Inferior parietal cortex (tissue), 1 donor: ENCODE results near the gene RPL39.
"Not testable (repeated sequence)": the region's sequence is repeated elsewhere in the genome, so short reads cannot be mapped to it uniquely, and the experiment has no call there.

Experiments used
- DNase-seq: peaks from one replicate; pipeline ENCODE4 v3.0.0-alpha.2; 2016; ENCODE audit errors: extremely low spot score

Gene RPL39

GRCh38 chrX:119791437-119792231 lies at the start of gene RPL39:
RPL39 (minus strand) TSS chrX:119791630; CDS start chrX:119791576, 54 bp downstream.
- peak; percentile 85 for DNase-seq

GRCh38 chrX:119833905-119834304 lies 42.5 kb upstream of the RPL39 start:
- DNase-seq = no peak

- no peak for DNase-seq
Measured at GRCh38 chrX:119828446-119828845, 37.0 kb upstream of the RPL39 start.

GRCh38 chrX:119826399-119826959 lies 35.0 kb upstream of the RPL39 start:
- DNase-seq = no peak

- not testable (repeated sequence) for DNase-seq
Measured at GRCh38 chrX:119824221-119824620, 32.8 kb upstream of the RPL39 start.

GRCh38 chrX:119821703-119822102 lies 30.3 kb upstream of the RPL39 start:
- DNase-seq = not testable (repeated sequence)

- DNase-seq = no peak
Measured at GRCh38 chrX:119817130-119817690, 25.8 kb upstream of the RPL39 start.

- no peak for DNase-seq
Measured at GRCh38 chrX:119816300-119816699, 24.9 kb upstream of the RPL39 start.

- peak; percentile 4 for DNase-seq
Measured at GRCh38 chrX:119809185-119809666, 17.8 kb upstream of the RPL39 start.

- not testable (repeated sequence) for DNase-seq
Measured at GRCh38 chrX:119808461-119808860, 17.0 kb upstream of the RPL39 start.

GRCh38 chrX:119802546-119802945 lies 11.1 kb upstream of the RPL39 start:
- DNase-seq = no peak

GRCh38 chrX:119801253-119802221 lies 10.1 kb upstream of the RPL39 start:
- no peak for DNase-seq

- DNase-seq = peak; percentile 6
Measured at GRCh38 chrX:119790977-119791436, 423 bp downstream of the RPL39 start.

GRCh38 chrX:119784747-119785446 lies 6.5 kb downstream of the RPL39 start:
- no peak for DNase-seq

- no peak for DNase-seq
Measured at GRCh38 chrX:119783026-119783425, 8.4 kb downstream of the RPL39 start.

GRCh38 chrX:119778829-119779228 lies 12.6 kb downstream of the RPL39 start:
- no peak for DNase-seq

- no peak for DNase-seq
Measured at GRCh38 chrX:119775517-119776238, 15.8 kb downstream of the RPL39 start.

- not testable (repeated sequence) for DNase-seq
Measured at GRCh38 chrX:119769388-119769787, 22.0 kb downstream of the RPL39 start.

- DNase-seq = not testable (repeated sequence)
Measured at GRCh38 chrX:119768436-119768835, 23.0 kb downstream of the RPL39 start.

GRCh38 chrX:119763836-119764387 lies 27.5 kb downstream of the RPL39 start:
- DNase-seq = no peak
